ENCODE results near the gene MAPKAPK2. TPM values are rescaled to one million over a fixed set of nuclear protein-coding genes. Genes with fewer than 3 reads are reported as not detected.

MAPKAPK2 gene
- total RNA-seq, 2 experiments from 2014 or later, result 157 to 166 TPM

DNA sequence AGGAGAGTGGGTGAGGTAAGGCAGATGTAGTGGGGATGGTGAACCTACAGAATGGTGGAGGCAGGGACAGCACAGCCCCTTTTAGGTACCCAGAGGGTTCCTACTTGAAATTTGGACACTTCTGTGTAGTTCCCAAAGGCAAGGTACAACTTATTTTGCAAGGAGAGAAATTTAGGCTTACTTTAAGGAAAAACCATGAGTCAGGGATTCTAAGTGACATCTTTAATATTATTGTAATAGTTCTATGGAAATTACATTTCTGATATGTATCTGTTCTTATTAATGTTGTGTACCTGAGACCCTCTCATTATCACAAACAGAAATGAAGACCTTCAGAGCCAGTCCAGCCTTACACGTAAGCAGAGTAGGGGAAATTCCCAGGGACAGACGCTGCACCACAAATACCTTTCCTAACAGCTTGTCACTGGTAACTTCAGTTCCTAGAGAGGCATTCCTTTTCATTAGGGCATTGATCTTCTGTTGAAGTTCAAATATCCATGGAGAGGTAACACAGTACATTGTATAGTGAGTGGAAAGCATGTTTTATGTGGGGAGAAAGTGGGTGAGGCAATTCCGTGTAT, 41.5 kb upstream of the MAPKAPK2 start:
- intact Hi-C loops (cut with DNase I, micrococcal nuclease), result no loop called here
- H3K36me3 ChIP-seq (ENCODE audit: insufficient read depth, low read length), result no peaks in the 10 kb centered on the region
- CTCF ChIA-PET, result interaction anchor here (1.0 kb wide), 1 partner anchor 8 kb away, joined by 3 read pairs; the partner anchor contains the start of gene DYRK3
- ATAC-seq (ENCODE audit: poor library complexity) (no peak), DNase-seq (no peak)
- no peaks in the 10 kb centered on the region for H3K27me3 Mint-ChIP-seq
- no peaks in the 10 kb centered on the region for H3K4me1 ChIP-seq (ENCODE audit: insufficient read depth, low read length)
- H3K9me3 Mint-ChIP-seq, result no peaks in the 10 kb centered on the region
- H3K27me3 ChIP-seq (ENCODE audit: control insufficient read depth in 1 of 2, insufficient read depth in 2 of 2, low read length in 2 of 2), result no peaks in the 10 kb centered on the region
- H3K4me1 Mint-ChIP-seq (ENCODE audit: low read depth), result no peaks in the 10 kb centered on the region
- no peak overlapping the region for H3K4me3 Mint-ChIP-seq
- POLR2A ChIA-PET, result no interaction called here
- H3K9me3 ChIP-seq (ENCODE audit: control insufficient read depth in 1 of 2, insufficient read depth in 1 of 2, low read length in 2 of 2), result no peaks in the 10 kb centered on the region
- H3K27ac ChIP-seq (ENCODE audit: low read depth in 1 of 2, low read length in 2 of 2), result no peak overlapping the region
- H3K36me3 Mint-ChIP-seq (ENCODE audit: low read depth), result no peaks in the 10 kb centered on the region
- TF ChIP-seq, protein P1, sequence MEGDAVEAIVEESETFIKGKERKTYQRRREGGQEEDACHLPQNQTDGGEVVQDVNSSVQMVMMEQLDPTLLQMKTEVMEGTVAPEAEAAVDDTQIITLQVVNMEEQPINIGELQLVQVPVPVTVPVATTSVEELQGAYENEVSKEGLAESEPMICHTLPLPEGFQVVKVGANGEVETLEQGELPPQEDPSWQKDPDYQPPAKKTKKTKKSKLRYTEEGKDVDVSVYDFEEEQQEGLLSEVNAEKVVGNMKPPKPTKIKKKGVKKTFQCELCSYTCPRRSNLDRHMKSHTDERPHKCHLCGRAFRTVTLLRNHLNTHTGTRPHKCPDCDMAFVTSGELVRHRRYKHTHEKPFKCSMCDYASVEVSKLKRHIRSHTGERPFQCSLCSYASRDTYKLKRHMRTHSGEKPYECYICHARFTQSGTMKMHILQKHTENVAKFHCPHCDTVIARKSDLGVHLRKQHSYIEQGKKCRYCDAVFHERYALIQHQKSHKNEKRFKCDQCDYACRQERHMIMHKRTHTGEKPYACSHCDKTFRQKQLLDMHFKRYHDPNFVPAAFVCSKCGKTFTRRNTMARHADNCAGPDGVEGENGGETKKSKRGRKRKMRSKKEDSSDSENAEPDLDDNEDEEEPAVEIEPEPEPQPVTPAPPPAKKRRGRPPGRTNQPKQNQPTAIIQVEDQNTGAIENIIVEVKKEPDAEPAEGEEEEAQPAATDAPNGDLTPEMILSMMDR (IDR thresholded peaks at IDR 0.05), result no peak
- H3K27ac Mint-ChIP-seq, result no peak overlapping the region
- H3K4me3 ChIP-seq (ENCODE audit: low read length), result no peak overlapping the region

DNA sequence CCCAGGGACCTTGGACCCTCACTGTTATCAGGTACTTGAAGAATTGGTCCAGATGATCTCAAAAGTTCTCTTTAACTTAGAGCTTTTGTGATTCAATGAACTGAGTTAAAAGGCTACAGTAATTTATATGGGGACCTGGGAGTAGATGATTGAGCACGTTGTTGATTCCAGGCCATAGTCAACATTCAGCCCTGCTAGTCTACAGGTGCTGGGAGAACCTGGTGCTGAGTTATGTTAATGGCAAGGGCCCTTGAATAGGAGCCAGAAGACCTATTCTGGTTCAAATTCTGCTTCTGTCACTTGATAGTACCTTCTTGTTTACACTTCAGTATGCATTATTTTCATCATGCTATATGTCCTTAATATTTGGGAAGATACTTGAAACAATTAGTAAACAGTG, 38.2 kb upstream of the MAPKAPK2 start:
- Histone ChIP-seq H3K4me1 (ENCODE audit: insufficient read depth, low read length) (no peaks in the 10 kb centered on the region), H3K36me3 (ENCODE audit: insufficient read depth, low read length) (no peaks in the 10 kb centered on the region), H3K4me3 (ENCODE audit: low read length) (no peak overlapping the region), H3K27ac (ENCODE audit: low read depth in 1 of 2, low read length in 2 of 2) (no peak overlapping the region), H3K27me3 (ENCODE audit: control insufficient read depth in 1 of 2, insufficient read depth in 2 of 2, low read length in 2 of 2) (no peaks in the 10 kb centered on the region), H3K9me3 (ENCODE audit: control insufficient read depth in 1 of 2, insufficient read depth in 1 of 2, low read length in 2 of 2) (no peaks in the 10 kb centered on the region)
- ATAC-seq (ENCODE audit: poor library complexity) (no peak), DNase-seq (no peak)
- Mint-ChIP-seq H3K36me3 (ENCODE audit: low read depth) (no peaks in the 10 kb centered on the region), H3K27me3 (no peaks in the 10 kb centered on the region), H3K27ac (no peak overlapping the region), H3K4me1 (ENCODE audit: low read depth) (no peaks in the 10 kb centered on the region), H3K9me3 (no peaks in the 10 kb centered on the region), H3K4me3 (no peak overlapping the region)
- ChIA-PET CTCF (interaction anchor here (0.6 to 1.9 kb wide), 3 partner anchors 12 to 31 kb away, joined by 3 to 6 read pairs (median 3); no protein-coding TSS in a partner anchor), POLR2A (no interaction called here)
- intact Hi-C loops (cut with DNase I, micrococcal nuclease), result no loop called here
- TF ChIP-seq, protein P1 (IDR thresholded peaks at IDR 0.05), result no peak

DNA sequence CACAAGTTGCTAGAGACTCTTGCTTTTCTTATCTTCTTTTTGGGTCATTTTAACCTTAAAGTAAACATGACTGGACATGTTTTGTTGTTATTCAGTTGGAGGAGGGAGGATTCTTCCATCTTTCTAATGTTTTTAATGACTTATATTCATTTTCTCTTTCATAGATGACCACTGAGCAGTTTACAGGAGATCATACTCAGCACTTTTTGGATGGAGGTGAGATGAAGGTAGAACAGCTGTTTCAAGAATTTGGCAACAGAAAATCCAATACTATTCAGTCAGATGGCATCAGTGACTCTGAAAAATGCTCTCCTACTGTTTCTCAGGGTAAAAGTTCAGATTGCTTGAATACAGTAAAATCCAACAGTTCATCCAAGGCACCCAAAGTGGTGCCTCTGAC, 37.5 kb upstream of the MAPKAPK2 start:
- ChIA-PET CTCF (interaction anchor here (1.1 to 1.9 kb wide), 2 partner anchors 11 to 17 kb away, joined by 3 to 6 read pairs; no protein-coding TSS in a partner anchor), POLR2A (interaction anchor here (1.0 kb wide), 1 partner anchor 10 kb away, joined by 3 read pairs; no protein-coding TSS in a partner anchor)
- Mint-ChIP-seq H3K27me3 (no peaks in the 10 kb centered on the region), H3K4me3 (no peak overlapping the region), H3K27ac (no peak overlapping the region), H3K4me1 (ENCODE audit: low read depth) (no peaks in the 10 kb centered on the region), H3K9me3 (no peaks in the 10 kb centered on the region), H3K36me3 (ENCODE audit: low read depth) (no peaks in the 10 kb centered on the region)
- intact Hi-C loops (cut with DNase I, micrococcal nuclease), result no loop called here
- DNase-seq, result no peak
- Histone ChIP-seq H3K4me1 (ENCODE audit: insufficient read depth, low read length) (no peaks in the 10 kb centered on the region), H3K4me3 (ENCODE audit: low read length) (no peak overlapping the region), H3K27ac (ENCODE audit: low read depth in 1 of 2, low read length in 2 of 2) (no peak overlapping the region), H3K27me3 (ENCODE audit: control insufficient read depth in 1 of 2, insufficient read depth in 2 of 2, low read length in 2 of 2) (no peaks in the 10 kb centered on the region), H3K9me3 (ENCODE audit: control insufficient read depth in 1 of 2, insufficient read depth in 1 of 2, low read length in 2 of 2) (no peaks in the 10 kb centered on the region), H3K36me3 (ENCODE audit: insufficient read depth, low read length) (no peaks in the 10 kb centered on the region)
- TF ChIP-seq, protein P1 (IDR thresholded peaks at IDR 0.05), result no peak
- no peak for ATAC-seq (ENCODE audit: poor library complexity)

All from CD4-positive, alpha-beta T cell (primary cell).